ENCODE data around the gene RAB17. TPM values are rescaled to one million over a fixed set of nuclear protein-coding genes. Genes with fewer than 3 reads are reported as not detected.
A peak's percentile ranks its signal among the peaks of the same experiment; 100 is the strongest.

The RAB17 gene
- total RNA-seq, 1 experiment from 2014 or later, result 60.9 TPM

DNA sequence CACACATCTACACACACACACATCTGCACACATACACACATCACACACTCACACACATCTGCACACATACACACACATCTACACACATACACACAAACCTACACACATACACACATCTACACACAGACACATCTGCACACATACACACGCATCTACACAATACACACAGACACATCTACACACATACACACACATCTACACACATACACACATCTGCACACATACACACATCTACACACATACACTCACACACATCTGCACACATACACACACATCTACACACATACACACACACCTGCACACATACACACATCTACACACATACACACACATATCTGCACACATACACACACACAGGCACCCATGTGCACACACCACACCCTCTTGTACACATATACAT, 24.6 kb downstream of the RAB17 start:
- Histone ChIP-seq H3K9me3 (no peaks in the 10 kb centered on the region), H3K27me3 (replicated peaks; ENCODE audit: control insufficient read depth, insufficient read depth, low read length) (no peaks in the 10 kb centered on the region), H3K4me1 (no peaks in the 10 kb centered on the region), H3K4me3 (ENCODE audit: low read depth, low read length) (no peak overlapping the region), H3K36me3 (ENCODE audit: control insufficient read depth, insufficient read depth, low read length) (no peaks in the 10 kb centered on the region)
- ChIA-PET POLR2A (no interaction called here), CTCF (no interaction called here)
- no TSS peak for BruUV-seq (replicated peaks)
- TF ChIP-seq CTCF (IDR thresholded peaks at IDR 0.05; ENCODE audit: insufficient read depth in 1 of 2, low read depth in 1 of 2, low read length in 1 of 2, severe bottlenecking in 1 of 2, unreplicated experiment in 1 of 2), result no peak
- no peak overlapping the region for H3K27ac Mint-ChIP-seq (ENCODE audit: unreplicated experiment)
- H3K4me1 Mint-ChIP-seq (ENCODE audit: low read depth, unreplicated experiment), result no peaks in the 10 kb centered on the region
- H3K4me3 Mint-ChIP-seq (ENCODE audit: unreplicated experiment), result no peak overlapping the region
- H3K36me3 Mint-ChIP-seq (ENCODE audit: insufficient read depth, unreplicated experiment), result no peaks in the 10 kb centered on the region
- no peaks in the 10 kb centered on the region for H3K27me3 Mint-ChIP-seq (ENCODE audit: insufficient read depth, unreplicated experiment)
- intact Hi-C loops (cut with micrococcal nuclease; ENCODE audit: unreplicated experiment), result no loop called here
- H3K9me3 Mint-ChIP-seq (ENCODE audit: unreplicated experiment), result no peaks in the 10 kb centered on the region
- DNase-seq, result no peak

DNA sequence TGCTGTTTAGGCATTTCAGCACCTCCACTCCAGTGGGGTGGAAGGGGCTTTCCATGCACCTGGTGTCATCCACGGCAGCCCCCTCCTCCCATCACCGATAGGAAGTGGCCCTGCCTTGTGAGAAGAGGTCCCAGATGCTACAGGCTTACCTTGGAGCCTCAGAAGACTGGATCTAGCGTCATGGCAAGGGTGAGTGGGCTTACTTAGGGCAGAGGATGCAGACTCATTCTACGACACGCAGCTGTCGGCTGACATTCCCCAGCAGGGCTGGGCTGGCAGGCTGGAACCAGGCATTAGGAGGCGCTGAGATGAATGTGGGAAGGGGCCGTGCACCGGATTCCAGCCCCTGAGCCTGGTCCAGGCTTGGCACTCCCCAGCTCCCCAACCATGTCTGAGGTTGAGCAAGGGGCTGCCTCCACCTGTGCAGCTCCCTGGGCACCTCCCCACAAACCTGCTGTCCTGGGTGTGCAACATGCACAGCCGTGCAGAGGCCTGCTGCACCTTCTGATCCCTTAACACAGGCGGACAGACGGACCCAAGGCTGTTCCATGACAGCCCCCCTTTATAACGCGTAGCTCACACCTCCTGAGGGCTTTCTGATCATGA, 25.9 kb downstream of the RAB17 start:
- Histone ChIP-seq H3K27me3 (replicated peaks; ENCODE audit: control insufficient read depth, insufficient read depth, low read length) (no peaks in the 10 kb centered on the region), H3K4me1 (no peaks in the 10 kb centered on the region), H3K9me3 (no peaks in the 10 kb centered on the region), H3K36me3 (ENCODE audit: control insufficient read depth, insufficient read depth, low read length) (no peaks in the 10 kb centered on the region), H3K4me3 (ENCODE audit: low read depth, low read length) (no peak overlapping the region)
- H3K27me3 Mint-ChIP-seq (ENCODE audit: insufficient read depth, unreplicated experiment), result no peaks in the 10 kb centered on the region
- no TSS peak for BruUV-seq (replicated peaks)
- no peak overlapping the region for H3K4me3 Mint-ChIP-seq (ENCODE audit: unreplicated experiment)
- H3K27ac Mint-ChIP-seq (ENCODE audit: unreplicated experiment), result no peak overlapping the region
- no peaks in the 10 kb centered on the region for H3K36me3 Mint-ChIP-seq (ENCODE audit: insufficient read depth, unreplicated experiment)
- no peaks in the 10 kb centered on the region for H3K9me3 Mint-ChIP-seq (ENCODE audit: unreplicated experiment)
- no peaks in the 10 kb centered on the region for H3K4me1 Mint-ChIP-seq (ENCODE audit: low read depth, unreplicated experiment)
- no peak for TF ChIP-seq CTCF (IDR thresholded peaks at IDR 0.05; ENCODE audit: insufficient read depth in 1 of 2, low read depth in 1 of 2, low read length in 1 of 2, severe bottlenecking in 1 of 2, unreplicated experiment in 1 of 2)
- CTCF ChIA-PET, result no interaction called here
- POLR2A ChIA-PET, result no interaction called here
- no peak for DNase-seq
- intact Hi-C loops (cut with micrococcal nuclease; ENCODE audit: unreplicated experiment), result no loop called here

GRCh38 chr2:237563816-237564215, 26.7 kb downstream of the RAB17 start:
- intact Hi-C loops (cut with micrococcal nuclease; ENCODE audit: unreplicated experiment), result no loop called here
- DNase-seq, result peak in 1 of 2 experiments; percentile 25
- Histone ChIP-seq H3K27me3 (replicated peaks; ENCODE audit: control insufficient read depth, insufficient read depth, low read length) (no peaks in the 10 kb centered on the region), H3K36me3 (ENCODE audit: control insufficient read depth, insufficient read depth, low read length) (no peaks in the 10 kb centered on the region), H3K4me3 (ENCODE audit: low read depth, low read length) (no peak overlapping the region), H3K9me3 (no peaks in the 10 kb centered on the region), H3K4me1 (no peaks in the 10 kb centered on the region)
- POLR2A ChIA-PET, result no interaction called here
- no peaks in the 10 kb centered on the region for H3K4me1 Mint-ChIP-seq (ENCODE audit: low read depth, unreplicated experiment)
- H3K9me3 Mint-ChIP-seq (ENCODE audit: unreplicated experiment), result no peaks in the 10 kb centered on the region
- no TSS peak for BruUV-seq (replicated peaks)
- CTCF ChIA-PET, result no interaction called here
- no peak for TF ChIP-seq CTCF (IDR thresholded peaks at IDR 0.05; ENCODE audit: insufficient read depth in 1 of 2, low read depth in 1 of 2, low read length in 1 of 2, severe bottlenecking in 1 of 2, unreplicated experiment in 1 of 2)
- H3K27ac Mint-ChIP-seq (ENCODE audit: unreplicated experiment), result no peak overlapping the region
- no peaks in the 10 kb centered on the region for H3K27me3 Mint-ChIP-seq (ENCODE audit: insufficient read depth, unreplicated experiment)
- no peaks in the 10 kb centered on the region for H3K36me3 Mint-ChIP-seq (ENCODE audit: insufficient read depth, unreplicated experiment)
- H3K4me3 Mint-ChIP-seq (ENCODE audit: unreplicated experiment), result no peak overlapping the region
